Lower leg skin (tissue), 4 donors: ENCODE measurements around the gene RAB8A. TPM values are rescaled to one million over a fixed set of nuclear protein-coding genes. Genes with fewer than 3 reads are reported as not detected.
A peak's percentile ranks its signal among the peaks of the same experiment; 100 is the strongest.
"Not testable (repeated sequence)": the region's sequence is repeated elsewhere in the genome, so short reads cannot be mapped to it uniquely, and the experiment has no call there.

Experiments
- DNase-seq, 2 donors: peaks; one replicate each; pipeline ENCODE4 v3.0.0-alpha.2; 2019; ENCODE audit warnings: low spot score in 2 of 2
- H3K4me3 ChIP-seq: fragments of 200-600 bp; sonication (generic); 2 replicates; pipeline ENCODE4 v1.5.1; 2017; ENCODE audit warnings: mild to moderate bottlenecking, low read depth; ENCODE audit not compliant: poor library complexity, severe bottlenecking
- POLR2A ChIP-seq, 2 donors: fragments of 450-650 bp; IDR thresholded peaks; one replicate each; pipeline ENCODE4 v1.6.1; 2016 to 2017; ENCODE audit warnings: antibody characterized with exemption in 2 of 2, mild to moderate bottlenecking in 1 of 2, moderate library complexity in 1 of 2
- WGBS, 2 donors: methylation state at CpG; one replicate each; pipeline ENCODE4 v1.1.5; 2018; 5-methylcytosine and 5-hydroxymethylcytosine counted together
- intact Hi-C: fragments of 100-400 bp; cut with DNase I; formaldehyde crosslinking; loops from one replicate; pipeline ENCODE4 v1.15.0; 2023; ENCODE audit warnings: low total_unique reads
- total RNA-seq, 4 donors: library from RNA; depleted of rRNA; stranded (reverse); fragments of >200 nt; gene quantifications; one replicate each; pipeline ENCODE4 v1.1.0, GENCODE V29; 2016
- TF ChIP-seq, protein P1 (sequence below), 3 donors: fragments of 450-650 bp; IDR thresholded peaks; one replicate each; pipeline ENCODE4 v1.5.1; 2016; ENCODE audit warnings: antibody characterized with exemption in 3 of 3, mild to moderate bottlenecking in 3 of 3, moderate library complexity in 2 of 3

Gene RAB8A
- total RNA-seq, 4 donors from 2014 or later: 43.3 to 58.2 (median 50.8) TPM

DNA sequence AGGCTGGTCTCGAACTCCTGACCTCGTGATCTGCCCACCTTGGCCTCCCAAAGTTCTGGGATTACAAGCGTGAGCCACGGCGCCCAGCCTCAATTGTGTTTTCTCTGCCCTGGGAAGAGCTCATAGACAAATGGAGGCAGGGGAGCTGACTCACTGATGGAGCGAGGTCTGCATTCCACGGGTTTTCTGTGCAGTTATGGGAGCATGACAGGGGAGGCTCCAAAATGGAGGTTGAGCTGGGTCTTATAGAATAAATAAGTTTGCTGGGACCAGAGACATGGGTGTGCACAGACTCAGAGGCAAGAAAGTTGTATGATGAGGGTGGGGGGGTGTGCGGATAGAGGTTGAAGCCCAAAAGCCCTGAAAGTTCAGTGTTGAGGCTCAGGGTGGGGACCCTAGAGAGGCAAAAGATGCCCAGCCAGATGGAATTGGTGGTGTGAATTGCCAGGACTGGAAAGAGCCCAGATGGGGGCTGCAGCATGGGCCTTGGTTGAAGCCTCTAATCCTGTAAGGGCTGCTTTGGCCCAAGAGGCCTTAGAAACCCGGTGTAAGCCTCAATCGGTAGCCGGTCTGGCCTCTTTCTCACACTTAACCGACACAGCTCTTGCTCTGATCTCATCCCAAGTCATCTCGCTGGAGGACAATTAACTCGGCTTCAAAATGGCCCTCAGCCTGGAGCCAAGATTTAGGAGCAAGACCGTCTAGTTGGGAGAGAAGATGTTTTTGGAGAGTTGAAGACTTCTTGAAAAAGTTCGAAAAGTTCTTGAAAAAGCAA is 33.5 kb upstream of the RAB8A start:
- TF ChIP-seq POLR2A (IDR thresholded peaks at IDR 0.05): no peak
- TF ChIP-seq, protein P1, sequence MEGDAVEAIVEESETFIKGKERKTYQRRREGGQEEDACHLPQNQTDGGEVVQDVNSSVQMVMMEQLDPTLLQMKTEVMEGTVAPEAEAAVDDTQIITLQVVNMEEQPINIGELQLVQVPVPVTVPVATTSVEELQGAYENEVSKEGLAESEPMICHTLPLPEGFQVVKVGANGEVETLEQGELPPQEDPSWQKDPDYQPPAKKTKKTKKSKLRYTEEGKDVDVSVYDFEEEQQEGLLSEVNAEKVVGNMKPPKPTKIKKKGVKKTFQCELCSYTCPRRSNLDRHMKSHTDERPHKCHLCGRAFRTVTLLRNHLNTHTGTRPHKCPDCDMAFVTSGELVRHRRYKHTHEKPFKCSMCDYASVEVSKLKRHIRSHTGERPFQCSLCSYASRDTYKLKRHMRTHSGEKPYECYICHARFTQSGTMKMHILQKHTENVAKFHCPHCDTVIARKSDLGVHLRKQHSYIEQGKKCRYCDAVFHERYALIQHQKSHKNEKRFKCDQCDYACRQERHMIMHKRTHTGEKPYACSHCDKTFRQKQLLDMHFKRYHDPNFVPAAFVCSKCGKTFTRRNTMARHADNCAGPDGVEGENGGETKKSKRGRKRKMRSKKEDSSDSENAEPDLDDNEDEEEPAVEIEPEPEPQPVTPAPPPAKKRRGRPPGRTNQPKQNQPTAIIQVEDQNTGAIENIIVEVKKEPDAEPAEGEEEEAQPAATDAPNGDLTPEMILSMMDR (IDR thresholded peaks at IDR 0.05): no peak
- DNase-seq: no peak

DNA sequence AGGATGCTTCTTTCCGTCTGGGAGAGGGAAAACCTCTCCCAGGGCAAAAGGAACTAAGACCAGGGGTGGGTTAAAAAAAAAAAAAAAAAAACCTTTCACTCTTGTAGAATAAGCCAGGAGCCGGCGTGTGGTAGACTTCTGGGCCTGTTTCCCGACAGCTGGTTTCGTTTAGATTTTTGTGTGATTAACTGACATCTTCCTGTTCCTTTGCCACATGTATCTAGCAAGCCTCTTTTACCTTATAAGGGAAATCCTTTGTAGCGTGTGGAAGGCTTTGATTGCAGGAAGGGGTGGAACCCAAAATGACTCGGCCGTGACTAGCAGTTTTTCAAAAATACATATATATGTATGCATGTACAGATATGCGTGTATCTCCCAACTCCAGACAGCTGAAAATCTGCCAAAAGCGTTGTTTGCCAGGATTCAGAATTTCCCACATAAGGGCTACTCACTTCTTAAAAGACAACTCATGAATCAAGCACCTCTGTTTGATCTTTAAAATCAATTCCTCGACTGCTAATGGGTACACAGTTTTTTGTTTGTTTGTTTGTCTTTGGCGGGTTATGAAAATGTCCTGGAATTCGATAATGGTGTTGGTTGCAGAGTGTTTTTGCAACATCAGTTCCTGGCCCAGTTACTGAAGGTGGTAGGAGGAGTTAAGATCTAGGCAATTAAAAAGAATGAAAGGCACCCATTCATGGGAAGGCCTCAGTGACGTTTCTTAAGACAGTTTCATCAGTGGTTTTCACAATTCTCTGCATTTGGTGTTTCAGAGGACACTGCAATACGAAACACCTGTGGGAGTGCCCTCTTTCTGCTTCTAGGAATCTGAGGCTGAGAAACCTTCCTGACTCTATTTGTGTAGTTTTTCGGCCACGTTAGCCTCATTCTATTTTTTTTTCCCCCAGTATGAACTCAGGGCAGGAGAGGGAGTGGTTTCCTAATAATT is 32.7 kb upstream of the RAB8A start:
- intact Hi-C loops: no loop called here
- DNase-seq: peak in 1 of 2 donors; percentile 89
- TF ChIP-seq, protein P1 (IDR thresholded peaks at IDR 0.05): no peak
- TF ChIP-seq POLR2A (IDR thresholded peaks at IDR 0.05): no peak
- no peak overlapping the region for H3K4me3 ChIP-seq
- 2 to 4% methylated on average over 17 of the region's 17 CpGs for WGBS, 2 donors

More for the DNA sequence above, 33.5 kb upstream of the RAB8A start:
- intact Hi-C loops: no loop called here
- 19 to 22% methylated on average over 16 of the region's 16 CpGs for WGBS, 2 donors
- no peak overlapping the region for H3K4me3 ChIP-seq

DNA sequence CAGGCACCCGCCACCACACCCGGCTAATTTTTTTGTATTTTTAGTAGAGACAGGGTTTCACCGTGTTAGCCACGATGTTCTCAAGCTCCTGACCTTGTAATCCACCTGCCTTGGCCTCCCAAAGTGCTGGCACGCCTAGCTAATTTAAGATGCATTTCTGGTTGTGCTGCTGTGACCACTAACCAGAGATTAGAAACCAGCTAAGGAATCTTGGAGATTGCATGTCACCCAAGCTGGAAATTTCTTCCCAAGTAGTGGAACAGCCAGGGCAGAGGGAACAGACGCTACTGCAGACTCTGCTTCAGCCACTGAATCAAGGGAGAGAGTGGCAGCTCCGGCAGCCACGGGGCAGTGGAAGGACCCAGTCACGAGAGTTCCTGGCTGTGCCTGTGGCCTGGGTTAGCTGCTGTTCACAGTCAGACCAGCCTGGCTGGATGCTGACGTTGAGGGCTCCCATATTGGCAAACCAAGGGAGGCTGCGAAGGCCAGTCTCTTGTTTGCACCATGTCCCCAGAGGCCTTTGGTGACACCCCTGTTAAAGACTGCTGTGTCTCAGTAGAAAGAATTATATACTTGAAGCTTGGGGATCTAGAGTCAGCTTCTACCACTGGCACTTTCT is 27.5 kb upstream of the RAB8A start:
- intact Hi-C loops: no loop called here
- 93 to 95% methylated on average over 10 to 11 of the region's 11 CpGs for WGBS, 2 donors
- DNase-seq: no peak
- H3K4me3 ChIP-seq: no peak overlapping the region
- no peak for TF ChIP-seq POLR2A (IDR thresholded peaks at IDR 0.05)
- TF ChIP-seq, protein P1 (IDR thresholded peaks at IDR 0.05): no peak

DNA sequence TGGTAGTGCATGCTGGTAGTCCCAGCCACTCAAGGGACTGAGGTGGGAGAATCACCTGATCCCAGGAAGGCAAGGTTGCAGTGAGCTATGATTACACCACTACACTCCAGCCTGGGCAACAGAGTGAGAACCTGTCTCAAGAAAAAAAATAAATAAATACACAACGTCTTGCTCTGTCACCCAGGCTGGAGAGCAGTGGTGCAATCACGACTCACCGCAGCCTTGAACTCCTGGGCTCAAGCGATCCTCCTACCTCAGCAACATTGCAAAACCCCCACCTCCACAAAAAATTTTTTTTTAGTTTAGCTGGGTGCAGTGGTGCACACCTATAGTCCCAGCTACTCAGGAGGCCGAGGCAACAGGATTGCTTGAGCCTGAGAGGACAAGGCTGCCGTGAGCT is 26.6 kb upstream of the RAB8A start:
- no peak for TF ChIP-seq POLR2A (IDR thresholded peaks at IDR 0.05)
- TF ChIP-seq, protein P1 (IDR thresholded peaks at IDR 0.05): no peak
- H3K4me3 ChIP-seq: no peak overlapping the region
- 68 to 72% methylated on average over 6 of the region's 6 CpGs for WGBS, 2 donors
- no peak for DNase-seq
- intact Hi-C loops: no loop called here

DNA sequence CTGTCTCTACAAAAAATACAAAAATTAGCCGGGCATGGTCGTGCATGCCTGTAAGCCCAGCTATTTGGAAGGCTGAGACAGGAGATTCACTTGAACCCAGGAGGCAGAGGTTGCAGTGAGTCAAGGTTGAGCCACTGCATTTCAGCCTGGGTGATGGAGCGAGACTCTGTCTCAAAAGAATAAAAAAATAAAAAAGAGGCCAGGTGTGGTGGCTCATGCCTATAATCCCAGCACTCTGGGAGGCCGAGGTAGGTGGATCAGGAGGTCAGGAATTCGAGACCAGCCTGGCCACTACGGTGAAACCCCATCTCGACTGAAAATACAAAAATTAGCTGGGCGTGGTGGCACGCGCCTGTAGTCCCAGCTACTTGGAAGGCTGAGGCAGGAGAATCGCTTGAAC is 24.3 kb upstream of the RAB8A start:
- intact Hi-C loops, DNase-seq, H3K4me3 ChIP-seq: not testable (repeated sequence)
- 86 to 89% methylated on average over 11 of the region's 11 CpGs for WGBS, 2 donors

DNA sequence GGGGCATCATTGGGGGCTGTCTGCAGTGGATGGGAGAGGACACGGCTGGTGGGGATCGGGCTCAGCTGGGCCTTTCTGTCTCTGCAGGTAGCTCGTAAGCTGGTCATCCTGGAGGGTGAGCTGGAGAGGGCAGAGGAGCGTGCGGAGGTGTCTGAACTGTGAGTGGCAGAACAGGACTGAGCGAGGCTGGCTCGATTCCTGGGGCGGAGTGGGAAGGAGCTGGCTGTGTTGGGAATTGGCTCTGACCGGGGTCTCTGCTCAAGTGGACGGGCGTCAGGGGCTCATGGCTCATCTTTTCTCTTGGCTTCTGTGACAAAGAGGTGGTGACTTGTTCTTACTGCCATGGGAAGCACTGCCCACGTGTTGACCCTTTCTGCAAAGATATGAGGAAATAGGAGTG is 23.7 kb upstream of the RAB8A start:
- intact Hi-C loops: no loop called here
- 64 to 71% methylated on average over 12 of the region's 12 CpGs for WGBS, 2 donors
- H3K4me3 ChIP-seq: no peak overlapping the region
- TF ChIP-seq, protein P1 (IDR thresholded peaks at IDR 0.05): no peak
- no peak for TF ChIP-seq POLR2A (IDR thresholded peaks at IDR 0.05)
- DNase-seq: no peak
